Fibroblast of skin of scalp (primary cell): ENCODE results near the gene USP24.

Experiments used
- DNase-seq: peaks from one replicate; pipeline ENCODE4 v3.0.0-alpha.2; 2013

Gene USP24

GRCh38 chr1:55064861-55065263, 150.3 kb downstream of the USP24 start:
- peak; percentile 31 for DNase-seq

- DNase-seq: no peak
Observed at GRCh38 chr1:55064071-55064581, 151.0 kb downstream of the USP24 start.

- no peak for DNase-seq
Observed at GRCh38 chr1:55063577-55063942, 151.6 kb downstream of the USP24 start.

- no peak for DNase-seq
Observed at GRCh38 chr1:55062801-55063576, 152.2 kb downstream of the USP24 start.

- no peak for DNase-seq
Observed at GRCh38 chr1:55061706-55062321, 153.3 kb downstream of the USP24 start.

GRCh38 chr1:55061000-55061705, 154.0 kb downstream of the USP24 start:
- DNase-seq: no peak

- peak; percentile 45 for DNase-seq
Observed at GRCh38 chr1:55060133-55060999, 154.8 kb downstream of the USP24 start.

- DNase-seq: no peak
Observed at GRCh38 chr1:55059302-55060132, 155.6 kb downstream of the USP24 start.

GRCh38 chr1:55057956-55058298, 157.2 kb downstream of the USP24 start:
- no peak for DNase-seq

GRCh38 chr1:55057270-55057955, 157.8 kb downstream of the USP24 start:
- no peak for DNase-seq

- no peak for DNase-seq
Observed at GRCh38 chr1:55056632-55056992, 158.6 kb downstream of the USP24 start.

GRCh38 chr1:55055951-55056631, 159.1 kb downstream of the USP24 start:
- DNase-seq: no peak

GRCh38 chr1:55055084-55055882, 159.9 kb downstream of the USP24 start:
- DNase-seq: no peak

- DNase-seq: no peak
Observed at GRCh38 chr1:55054396-55054795, 160.8 kb downstream of the USP24 start.

- no peak for DNase-seq
Observed at GRCh38 chr1:55053265-55053954, 161.8 kb downstream of the USP24 start.

GRCh38 chr1:55052221-55053142, 162.7 kb downstream of the USP24 start:
- DNase-seq: no peak

GRCh38 chr1:55051621-55052020, 163.5 kb downstream of the USP24 start:
- DNase-seq: no peak

- no peak for DNase-seq
Observed at GRCh38 chr1:55051169-55051568, 164.0 kb downstream of the USP24 start.
